ENCODE measurements around the gene FBP1. TPM values are rescaled to one million over a fixed set of nuclear protein-coding genes. Genes with fewer than 3 reads are reported as not detected.
A peak's percentile ranks its signal among the peaks of the same experiment; 100 is the strongest.

Gene FBP1
- total RNA-seq = 2.2 and 3.8 TPM in 2 replicates
- 1.9 and 2.5 TPM in 2 replicates for polyA plus RNA-seq
- polyA plus RNA-seq (2011; cell fraction: cytosol; rRNA removed) = 3.1 and 4.3 TPM in 2 replicates
- polyA plus RNA-seq (2011; cell fraction: nucleus; rRNA removed) = 1.1 and 1.3 TPM in 2 replicates
- polyA plus RNA-seq (2012) = 1.4 and 2.4 TPM in 2 replicates
- polyA minus RNA-seq = 0.36 and 0.42 TPM in 2 replicates
- polyA minus RNA-seq (2011; cell fraction: cytosol; rRNA and poly(A)+ RNA removed) = not detected
- polyA minus RNA-seq (2011; cell fraction: nucleus; rRNA and poly(A)+ RNA removed) = not detected in 2 replicates
- Bru-seq, nascent RNA = percentile 24 among the genes with signal in this experiment
- percentile 19 among the genes with signal in this experiment for BruChase-seq, experiment 1, labeled RNA remaining after a 6-hour chase
- BruChase-seq, experiment 2, labeled RNA remaining after a 2-hour chase = percentile 18 among the genes with signal in this experiment
- long read RNA-seq, partial matches to known transcripts = 0 of 4 reads
- long read RNA-seq, other reads (novel, unspliced or antisense) = 3 of 4 reads

GRCh38 chr9:94639061-94639998 is at the start of gene FBP1:
TSS of gene FBP1 (minus strand) at chr9:94639518. CDS start at chr9:94639310, 208 bp downstream.
- dilution Hi-C loops (cut with MboI; ENCODE audit: extremely low pct_ligation_motif_present, low sequenced_read_pairs) = no loop called here
- H3K4me3 ChIP-seq (replicated peaks in 1 of 3; ENCODE audit: insufficient read depth in 1 of 3, low read depth in 1 of 3, low read length in 3 of 3) = peak within 1 kb of the TSS; percentile 41 to 49 (median 47)
- no peaks in the 10 kb centered on the region for H3K9me1 ChIP-seq (replicated peaks; ENCODE audit: control insufficient read depth, extremely low read depth, insufficient read depth, low read length)
- peaks cover 5% of the 10 kb centered on the region for H3K4me1 ChIP-seq (ENCODE audit: control insufficient read depth, extremely low read depth, insufficient read depth, low read length)
- peak; percentile 17 for DNase-seq (ENCODE audit: low read depth, low spot score)
- FAIRE-seq = peak; percentile 63
- H3K27ac ChIP-seq (ENCODE audit: insufficient read depth, low read depth, low read length) = no peak within 1 kb of the TSS
- H4K20me1 ChIP-seq (replicated peaks; ENCODE audit: control insufficient read depth, extremely low read depth, insufficient read depth, low read length) = no peaks in the 10 kb centered on the region
- no peaks in the 10 kb centered on the region for H3K36me3 ChIP-seq (ENCODE audit: control insufficient read depth in 2 of 2, extremely low read depth in 1 of 2, insufficient read depth in 2 of 2, low read length in 2 of 2)
- no peaks in the 10 kb centered on the region for H3K79me2 ChIP-seq (ENCODE audit: control insufficient read depth, insufficient read depth, low read length)
- H2AFZ ChIP-seq (ENCODE audit: low read depth, low read length) = peak within 1 kb of the TSS; percentile 88
- peak within 1 kb of the TSS; percentile 57 for H3K4me2 ChIP-seq (ENCODE audit: insufficient read depth, low read length)
- no peaks in the 10 kb centered on the region for H3K9me3 ChIP-seq (replicated peaks; ENCODE audit: control insufficient read depth, insufficient read depth, low read length)
- intact Hi-C loops (cut with micrococcal nuclease) = no loop called here
- ChIA-PET CTCF (interaction anchor here (1.1 to 2.0 kb wide), 3 partner anchors 10 to 30 kb away, joined by 5 to 6 read pairs (median 6); no protein-coding TSS in a partner anchor), POLR2A (no interaction called here)
- no peak within 1 kb of the TSS for H3K9ac ChIP-seq (replicated peaks; ENCODE audit: extremely low read depth, insufficient read depth, low read length)
- no TSS peak for BruUV-seq (replicated peaks)
- TF ChIP-seq EZH2 (IDR thresholded peaks at IDR 0.05; ENCODE audit: borderline replicate concordance, low read depth, low read length, severe bottlenecking) (peak; percentile 36), JUN (IDR thresholded peaks at IDR 0.05; ENCODE audit: borderline replicate concordance, insufficient read depth, insufficient read length, low read depth) (no peak)
- H3K27me3 ChIP-seq (ENCODE audit: control insufficient read depth in 2 of 2, insufficient read depth in 2 of 2, low read length in 2 of 2) = peaks cover 2 to 12% of the 10 kb centered on the region in 2 experiments

DNA sequence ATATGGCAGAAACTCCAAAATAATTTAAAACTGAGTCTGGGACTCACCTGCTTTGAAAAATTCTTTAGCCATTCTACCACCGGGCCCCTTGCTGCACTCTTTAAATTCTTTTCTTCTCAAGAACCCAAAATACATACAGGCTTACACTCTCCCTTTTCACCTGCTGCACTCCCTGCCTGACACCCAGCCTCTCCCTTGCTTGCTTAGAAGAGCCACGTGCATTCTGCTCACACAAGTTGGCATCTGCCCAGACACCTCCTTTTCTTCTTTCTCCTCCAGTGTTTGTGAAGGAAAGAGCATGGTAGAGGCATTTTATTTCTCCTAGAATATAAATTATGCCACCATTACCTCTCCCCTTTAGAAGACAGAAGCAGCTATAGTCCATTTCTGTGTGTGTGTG is 48.1 kb upstream of the FBP1 start:
- ChIA-PET POLR2A (no interaction called here), CTCF (interaction anchor here (1.9 to 2.5 kb wide), 2 partner anchors 18 to 440 kb away, joined by 6 to 8 read pairs; no protein-coding TSS in a partner anchor)

More for the DNA sequence above, 48.1 kb upstream of the FBP1 start:
- H3K4me1 ChIP-seq (ENCODE audit: control insufficient read depth, extremely low read depth, insufficient read depth, low read length) = no peaks in the 10 kb centered on the region
- no peak for DNase-seq (ENCODE audit: low read depth, low spot score)
- no peak overlapping the region for H2AFZ ChIP-seq (ENCODE audit: low read depth, low read length)
- no peak overlapping the region for H3K27ac ChIP-seq (ENCODE audit: insufficient read depth, low read depth, low read length)
- H3K36me3 ChIP-seq (ENCODE audit: control insufficient read depth in 2 of 2, extremely low read depth in 1 of 2, insufficient read depth in 2 of 2, low read length in 2 of 2) = no peaks in the 10 kb centered on the region
- H3K9me3 ChIP-seq (replicated peaks; ENCODE audit: control insufficient read depth, insufficient read depth, low read length) = no peaks in the 10 kb centered on the region
- H3K79me2 ChIP-seq (ENCODE audit: control insufficient read depth, insufficient read depth, low read length) = no peaks in the 10 kb centered on the region
- no peak overlapping the region for H3K4me3 ChIP-seq (replicated peaks in 1 of 3; ENCODE audit: insufficient read depth in 1 of 3, low read depth in 1 of 3, low read length in 3 of 3)
- no peak overlapping the region for H3K9ac ChIP-seq (replicated peaks; ENCODE audit: extremely low read depth, insufficient read depth, low read length)
- intact Hi-C loops (cut with micrococcal nuclease) = no loop called here
- no peaks in the 10 kb centered on the region for H4K20me1 ChIP-seq (replicated peaks; ENCODE audit: control insufficient read depth, extremely low read depth, insufficient read depth, low read length)
- H3K27me3 ChIP-seq (ENCODE audit: control insufficient read depth in 2 of 2, insufficient read depth in 2 of 2, low read length in 2 of 2) = peaks cover 0 to 5% of the 10 kb centered on the region in 2 experiments
- no peak for FAIRE-seq
- no peaks in the 10 kb centered on the region for H3K9me1 ChIP-seq (replicated peaks; ENCODE audit: control insufficient read depth, extremely low read depth, insufficient read depth, low read length)
- no TSS peak for BruUV-seq (replicated peaks)
- dilution Hi-C loops (cut with MboI; ENCODE audit: extremely low pct_ligation_motif_present, low sequenced_read_pairs) = no loop called here
- H3K4me2 ChIP-seq (ENCODE audit: insufficient read depth, low read length) = no peak overlapping the region
- TF ChIP-seq EZH2 (IDR thresholded peaks at IDR 0.05; ENCODE audit: borderline replicate concordance, low read depth, low read length, severe bottlenecking) = no peak
